Measurements from ENCODE around the gene CDC123.

- TF ChIP-seq, protein P1, sequence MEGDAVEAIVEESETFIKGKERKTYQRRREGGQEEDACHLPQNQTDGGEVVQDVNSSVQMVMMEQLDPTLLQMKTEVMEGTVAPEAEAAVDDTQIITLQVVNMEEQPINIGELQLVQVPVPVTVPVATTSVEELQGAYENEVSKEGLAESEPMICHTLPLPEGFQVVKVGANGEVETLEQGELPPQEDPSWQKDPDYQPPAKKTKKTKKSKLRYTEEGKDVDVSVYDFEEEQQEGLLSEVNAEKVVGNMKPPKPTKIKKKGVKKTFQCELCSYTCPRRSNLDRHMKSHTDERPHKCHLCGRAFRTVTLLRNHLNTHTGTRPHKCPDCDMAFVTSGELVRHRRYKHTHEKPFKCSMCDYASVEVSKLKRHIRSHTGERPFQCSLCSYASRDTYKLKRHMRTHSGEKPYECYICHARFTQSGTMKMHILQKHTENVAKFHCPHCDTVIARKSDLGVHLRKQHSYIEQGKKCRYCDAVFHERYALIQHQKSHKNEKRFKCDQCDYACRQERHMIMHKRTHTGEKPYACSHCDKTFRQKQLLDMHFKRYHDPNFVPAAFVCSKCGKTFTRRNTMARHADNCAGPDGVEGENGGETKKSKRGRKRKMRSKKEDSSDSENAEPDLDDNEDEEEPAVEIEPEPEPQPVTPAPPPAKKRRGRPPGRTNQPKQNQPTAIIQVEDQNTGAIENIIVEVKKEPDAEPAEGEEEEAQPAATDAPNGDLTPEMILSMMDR (IDR thresholded peaks at IDR 0.05; ENCODE audit: insufficient read depth, low read depth, low read length): no peak
- TF ChIP-seq EZH2 (IDR thresholded peaks at IDR 0.05; ENCODE audit: insufficient read depth, low read length): no peak
These were observed 18.1 kb downstream of the CDC123 start for GRCh38 chr10:12214093-12214492.

Measured in astrocyte (in vitro differentiated cells and primary cell).